Measurements from ENCODE around the gene WDR48.

WDR48 gene

DNA sequence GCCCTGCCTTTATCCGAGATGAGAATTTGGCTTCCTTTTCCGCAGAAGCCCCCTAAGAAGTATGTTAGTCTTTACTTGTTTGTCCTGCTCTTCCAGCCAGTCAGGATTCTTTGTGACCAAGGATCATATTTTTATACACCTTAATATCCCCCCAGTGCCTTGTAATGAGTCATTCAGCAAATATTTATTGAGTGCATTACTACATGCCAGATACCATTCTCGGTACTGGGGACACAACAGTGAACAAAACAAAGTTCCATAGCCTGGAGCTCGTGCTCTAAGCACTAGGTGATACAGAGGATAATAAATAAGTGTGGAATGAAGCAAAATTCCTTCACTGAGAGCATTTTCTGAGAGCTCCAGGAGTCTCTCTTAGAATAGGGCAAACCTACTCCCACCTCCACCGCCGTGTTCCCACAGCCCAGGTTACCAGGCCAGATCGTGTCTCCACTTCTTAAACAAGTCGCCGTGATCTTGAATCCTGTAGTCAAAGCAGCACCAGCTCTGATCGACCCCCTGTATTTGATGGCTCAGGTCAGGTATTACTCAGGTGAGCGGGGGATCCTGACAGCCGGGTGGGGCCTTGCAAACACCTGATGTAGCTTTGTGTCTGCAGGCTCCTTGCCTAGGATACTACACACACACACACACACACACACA, 74.2 kb downstream of the WDR48 start:
- no peak for DNase-seq

DNA sequence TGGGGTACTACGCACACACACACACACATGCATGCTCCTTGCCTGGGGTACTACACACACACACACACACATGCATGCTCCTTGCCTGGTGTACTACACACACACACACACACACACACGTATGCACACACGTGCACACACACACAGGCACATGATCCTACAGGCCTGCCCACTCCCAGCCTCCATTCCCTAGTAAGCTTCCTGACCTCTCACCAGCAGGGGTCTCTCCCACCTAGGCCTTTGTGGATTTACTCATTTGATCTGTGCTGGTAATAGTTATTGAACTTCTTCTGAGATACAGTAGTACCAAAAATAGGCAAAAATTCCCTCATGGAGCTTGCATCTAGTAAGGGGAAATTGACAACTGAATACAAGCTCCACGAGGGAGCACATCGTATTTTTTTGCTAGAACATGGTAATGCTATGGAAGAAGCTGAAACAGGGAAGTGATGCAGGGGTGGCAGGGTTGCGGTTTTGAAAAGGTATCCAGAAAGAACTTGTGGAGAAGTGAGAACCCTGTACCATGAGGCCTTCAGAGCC, 74.8 kb downstream of the WDR48 start:
- no peak for DNase-seq

DNA sequence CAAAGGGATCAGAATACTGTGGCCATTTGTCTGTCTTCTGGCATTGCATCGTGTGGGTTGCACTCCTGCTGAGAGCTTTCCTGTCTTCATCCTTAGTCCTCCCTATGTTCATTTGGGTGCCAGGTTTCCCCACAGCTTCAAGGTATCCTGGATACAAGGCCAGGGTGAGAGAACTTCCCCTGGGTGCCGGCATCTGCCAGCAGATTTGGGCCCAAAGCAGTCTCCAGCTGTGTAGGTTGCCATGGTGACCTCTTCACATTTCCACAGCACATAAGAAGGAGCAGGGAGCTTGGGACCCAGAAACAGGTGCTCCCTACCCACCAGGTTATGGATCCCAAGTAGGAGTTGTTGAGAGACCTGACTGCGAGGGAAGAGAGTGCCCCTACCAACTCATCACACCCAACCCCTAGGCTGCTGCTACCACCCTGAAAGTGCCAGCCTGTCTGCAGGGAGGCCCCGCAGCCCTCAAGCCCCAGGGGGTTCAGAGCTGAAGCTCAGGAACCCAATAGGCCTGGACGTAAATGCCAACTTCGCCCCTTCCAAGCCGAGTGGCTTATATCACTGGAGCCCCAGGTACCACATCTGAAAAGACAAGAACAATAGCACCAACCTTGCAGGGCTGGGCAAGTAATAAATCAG, 75.6 kb downstream of the WDR48 start:
- DNase-seq: no peak

DNA sequence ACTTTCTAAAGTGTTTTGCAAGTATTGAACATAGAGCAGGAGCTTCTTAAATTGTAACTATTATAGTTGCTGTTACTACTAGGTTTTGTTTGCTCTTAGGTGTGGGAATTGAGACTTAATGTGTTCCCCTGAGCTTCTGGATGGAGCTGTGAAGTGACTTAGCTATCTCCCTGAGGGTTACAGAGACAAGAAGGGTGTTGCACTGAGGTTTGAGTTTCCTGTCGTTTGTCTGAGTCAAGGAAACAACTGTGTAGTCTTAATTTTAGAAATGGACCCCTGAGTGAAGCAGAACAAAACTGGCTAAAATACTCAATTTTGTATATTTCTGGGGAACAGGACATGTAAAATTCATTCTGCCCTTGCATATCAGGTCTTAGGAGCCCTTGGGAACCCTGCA, 76.1 kb downstream of the WDR48 start:
- DNase-seq: no peak

DNA sequence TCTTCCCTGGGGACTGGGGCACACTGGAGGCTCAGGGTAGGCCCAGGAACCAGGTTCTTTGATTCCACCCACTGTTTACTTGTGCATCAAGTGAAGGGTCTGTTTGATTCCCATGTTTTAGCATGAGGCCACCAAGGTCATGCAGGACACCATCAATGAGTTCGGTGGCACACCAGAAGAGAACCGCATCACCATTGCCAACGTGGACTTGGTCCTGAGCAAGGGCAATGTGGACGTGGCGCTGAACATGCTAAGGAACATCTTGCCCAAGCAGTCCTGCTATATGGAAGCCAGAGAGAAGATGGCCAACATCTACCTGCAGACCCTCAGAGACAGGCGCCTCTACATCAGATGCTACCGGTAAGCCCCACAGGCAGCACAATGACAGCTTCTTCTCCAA, 77.1 kb downstream of the WDR48 start:
- DNase-seq: no peak

- no peak for DNase-seq
These were observed 78.2 kb downstream of the WDR48 start for GRCh38 chr3:39130026-39130425.

DNA sequence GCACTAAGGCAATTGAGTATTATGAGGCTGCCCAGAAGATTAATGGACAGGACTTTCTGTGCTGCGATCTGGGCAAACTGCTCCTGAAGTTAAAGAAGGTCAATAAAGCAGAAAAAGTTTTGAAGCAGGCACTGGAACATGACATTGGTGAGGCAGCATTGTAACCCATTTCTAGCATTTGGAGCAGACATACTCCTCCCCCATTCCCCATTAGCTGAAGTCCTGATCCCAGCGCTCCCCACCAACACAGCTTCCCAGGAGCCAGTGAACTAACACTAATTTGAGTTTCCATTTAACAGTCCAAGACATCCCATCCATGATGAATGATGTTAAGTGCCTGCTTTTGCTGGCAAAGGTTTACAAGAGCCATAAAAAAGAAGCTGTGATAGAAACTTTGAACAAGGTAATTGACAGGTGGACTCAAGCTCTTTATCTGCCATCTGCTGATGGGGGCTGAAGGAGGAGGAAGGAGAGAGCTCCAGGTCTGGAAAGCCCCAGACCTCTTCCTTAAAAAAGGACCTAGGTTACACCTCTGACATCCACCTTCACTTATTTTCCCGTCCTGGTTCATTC, 79.0 kb downstream of the WDR48 start:
- no peak for DNase-seq

- no peak for DNase-seq
These were observed 80.6 kb downstream of the WDR48 start for GRCh38 chr3:39132096-39133092.

GRCh38 chr3:39133093-39133490, 81.3 kb downstream of the WDR48 start:
- no peak for DNase-seq

GRCh38 chr3:39133822-39134221, 82.0 kb downstream of the WDR48 start:
- DNase-seq: no peak

- no peak for DNase-seq
These were observed 82.5 kb downstream of the WDR48 start for GRCh38 chr3:39134305-39134704.

GRCh38 chr3:39135170-39135805, 83.5 kb downstream of the WDR48 start:
- DNase-seq: no peak

- no peak for DNase-seq
These were observed 85.0 kb downstream of the WDR48 start for GRCh38 chr3:39136533-39137434.

- DNase-seq: no peak
These were observed 85.7 kb downstream of the WDR48 start for GRCh38 chr3:39137435-39137936.

- no peak for DNase-seq
These were observed 86.4 kb downstream of the WDR48 start for GRCh38 chr3:39137991-39138803.

DNA sequence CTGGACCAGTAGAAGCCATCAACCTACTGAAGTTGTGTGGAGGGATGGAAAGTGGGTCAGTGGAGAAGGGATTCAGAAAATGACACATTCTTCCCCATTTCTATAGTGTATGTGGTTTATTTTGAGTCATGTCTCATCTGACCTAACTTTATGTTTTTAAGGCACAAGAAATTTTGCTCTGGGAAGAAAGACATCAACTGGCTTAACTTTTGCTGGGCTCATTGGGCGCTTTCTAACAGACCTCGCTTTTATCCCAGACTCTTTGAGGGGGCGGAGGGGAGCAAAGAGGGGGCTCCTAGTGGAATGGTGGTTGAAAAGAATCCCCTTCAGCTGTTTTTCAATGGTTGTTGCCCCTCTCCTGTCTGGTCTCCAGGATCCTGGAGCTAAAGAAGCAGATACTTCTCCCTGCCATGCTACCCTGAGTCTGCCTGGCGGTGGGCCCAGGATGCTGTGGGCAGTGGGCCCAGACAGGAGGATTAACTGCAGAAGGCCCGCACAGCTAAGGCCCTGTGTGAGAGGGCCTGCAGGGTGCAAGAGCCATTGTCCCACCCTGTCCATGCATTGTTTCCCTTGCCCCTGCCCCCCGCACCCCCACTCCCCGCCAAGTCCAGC, 87.1 kb downstream of the WDR48 start:
- no peak for DNase-seq

- DNase-seq: no peak
These were observed 87.6 kb downstream of the WDR48 start for GRCh38 chr3:39139442-39139841.

GRCh38 chr3:39140341-39140971, 88.6 kb downstream of the WDR48 start:
- no peak for DNase-seq

Data from SIG-M5 (cell line).